Gastroesophageal sphincter (tissue), 4 donors: ENCODE results near the gene FNDC11. TPM values are rescaled to one million over a fixed set of nuclear protein-coding genes. Genes with fewer than 3 reads are reported as not detected.

ENCODE experiments used
- ATAC-seq: fragments of 150-250 bp; one replicate; pipeline ENCODE4 v1.9.1; 2016; ENCODE audit warnings: mild to moderate bottlenecking, moderate library complexity
- H3K27ac ChIP-seq, 4 donors: fragments of 200-600 bp; sonication (generic) in 3 of 4; 1 replicate in 3 of 4; 2 replicates in 1 of 4; pipeline ENCODE4 v1.5.1; 2016 to 2019
- H3K27me3 ChIP-seq: fragments of 200-600 bp; sonication (generic); one replicate; pipeline ENCODE4 v1.5.1; 2019
- H3K36me3 ChIP-seq, 2 donors: fragments of 200-600 bp; sonication (generic); one replicate each; pipeline ENCODE4 v1.5.1; 2019; ENCODE audit warnings: control low read depth in 1 of 2
- H3K4me1 ChIP-seq, 3 donors: fragments of 200-600 bp; sonication (generic); 1 replicate in 2 of 3; 2 replicates in 1 of 3; pipeline ENCODE4 v1.5.1; 2016 to 2019; ENCODE audit warnings: control low read depth in 2 of 3
- H3K4me3 ChIP-seq, 2 donors: fragments of 200-600 bp; sonication (generic); one replicate each; pipeline ENCODE4 v1.5.1; 2019; ENCODE audit warnings: mild to moderate bottlenecking in 1 of 2, moderate library complexity in 1 of 2
- H3K9me3 ChIP-seq, 3 donors: fragments of 200-600 bp; sonication (generic); one replicate each; pipeline ENCODE4 v1.5.1; 2017 to 2019; ENCODE audit warnings: control low read depth in 2 of 3
- CTCF ChIP-seq, 4 experiments: fragments of 200-600 bp in 2 of 4; fragments of 450-650 bp in 2 of 4; sonication (generic) in 1 of 4; IDR thresholded peaks; one replicate each; pipeline ENCODE4 v1.5.1; 2017 to 2019; ENCODE audit warnings: antibody characterized with exemption in 4 of 4, mild to moderate bottlenecking in 2 of 4, moderate library complexity in 2 of 4
- EP300 ChIP-seq: sonication (generic); formaldehyde crosslinking; IDR thresholded peaks from one replicate; pipeline ENCODE4 v1.6.1; 2017; ENCODE audit warnings: antibody characterized with exemption, mild to moderate bottlenecking
- POLR2A ChIP-seq, 2 donors: fragments of 450-650 bp; IDR thresholded peaks; one replicate each; pipeline ENCODE4 v1.6.1; 2017; ENCODE audit warnings: antibody characterized with exemption in 2 of 2, mild to moderate bottlenecking in 2 of 2, moderate library complexity in 1 of 2
- POLR2AphosphoS5 ChIP-seq: sonication (generic); formaldehyde crosslinking; IDR thresholded peaks from one replicate; pipeline ENCODE4 v1.6.1; 2017; ENCODE audit warnings: antibody characterized with exemption
- WGBS, 2 donors: methylation state at CpG; one replicate each; pipeline ENCODE4 v1.1.5; 2018; ENCODE audit warnings: low coverage in 1 of 2; 5-methylcytosine and 5-hydroxymethylcytosine counted together
- total RNA-seq, 4 donors: library from RNA; depleted of rRNA; stranded (reverse); fragments of >200 nt; gene quantifications; one replicate each; pipeline ENCODE4 v1.1.0, GENCODE V29; 2016

FNDC11 gene
- total RNA-seq, 4 donors from 2014 or later = 0.27 TPM; not detected in 3

- 93% methylated on average over 3 of the region's 49 CpGs; no CpG with 5 or more reads in 1 of the 2 donors for WGBS, 2 donors
- ATAC-seq = no peak
Measured at GRCh38 chr20:63540417-63541186, 13.4 kb upstream of the FNDC11 start.

DNA sequence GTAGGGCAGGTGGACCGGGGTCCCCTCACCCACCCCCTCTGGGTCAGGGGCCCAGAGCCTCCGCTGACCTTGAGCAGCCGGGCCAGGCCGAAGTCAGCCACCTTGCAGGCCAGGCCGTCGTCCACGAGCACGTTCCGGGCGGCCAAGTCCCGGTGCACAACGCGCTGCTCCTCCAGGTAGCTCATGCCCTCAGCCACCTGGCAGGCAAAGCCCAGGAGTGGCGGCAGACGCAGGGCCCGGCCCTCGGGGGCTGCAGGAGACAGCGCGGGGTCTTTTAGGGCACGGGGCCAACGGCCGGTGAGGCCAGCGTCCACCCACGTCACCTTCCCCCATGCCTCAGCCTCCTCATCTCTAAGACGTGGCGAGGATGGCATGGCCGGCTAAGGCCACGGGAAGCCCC is 12.6 kb upstream of the FNDC11 start:
- H3K27ac ChIP-seq = no peak overlapping the region
- H3K27me3 ChIP-seq = peaks cover 50% of the 10 kb centered on the region
- ATAC-seq = no peak
- H3K9me3 ChIP-seq = no peaks in the 10 kb centered on the region
- WGBS, 2 donors = 100% methylated on average over 1 of the region's 28 CpGs; no CpG with 5 or more reads in 1 of the 2 donors
- TF ChIP-seq CTCF (IDR thresholded peaks at IDR 0.05) (no peak), POLR2AphosphoS5 (no peak), EP300 (no peak), POLR2A (IDR thresholded peaks at IDR 0.05) (no peak)
- H3K4me3 ChIP-seq = no peak overlapping the region
- no peaks in the 10 kb centered on the region for H3K36me3 ChIP-seq
- peaks cover 0 to 23% (median 8%) of the 10 kb centered on the region in 3 donors for H3K4me1 ChIP-seq

More at GRCh38 chr20:63540417-63541186, 13.4 kb upstream of the FNDC11 start:
- peaks cover 47% of the 10 kb centered on the region for H3K27me3 ChIP-seq
- no peak overlapping the region for H3K27ac ChIP-seq
- H3K36me3 ChIP-seq = no peaks in the 10 kb centered on the region
- H3K4me3 ChIP-seq = no peak overlapping the region
- TF ChIP-seq EP300 = no peak
- no peak for TF ChIP-seq POLR2AphosphoS5
- no peak for TF ChIP-seq CTCF (IDR thresholded peaks at IDR 0.05)
- peaks cover 0 to 25% (median 8%) of the 10 kb centered on the region in 3 donors for H3K4me1 ChIP-seq
- H3K9me3 ChIP-seq = no peaks in the 10 kb centered on the region

DNA sequence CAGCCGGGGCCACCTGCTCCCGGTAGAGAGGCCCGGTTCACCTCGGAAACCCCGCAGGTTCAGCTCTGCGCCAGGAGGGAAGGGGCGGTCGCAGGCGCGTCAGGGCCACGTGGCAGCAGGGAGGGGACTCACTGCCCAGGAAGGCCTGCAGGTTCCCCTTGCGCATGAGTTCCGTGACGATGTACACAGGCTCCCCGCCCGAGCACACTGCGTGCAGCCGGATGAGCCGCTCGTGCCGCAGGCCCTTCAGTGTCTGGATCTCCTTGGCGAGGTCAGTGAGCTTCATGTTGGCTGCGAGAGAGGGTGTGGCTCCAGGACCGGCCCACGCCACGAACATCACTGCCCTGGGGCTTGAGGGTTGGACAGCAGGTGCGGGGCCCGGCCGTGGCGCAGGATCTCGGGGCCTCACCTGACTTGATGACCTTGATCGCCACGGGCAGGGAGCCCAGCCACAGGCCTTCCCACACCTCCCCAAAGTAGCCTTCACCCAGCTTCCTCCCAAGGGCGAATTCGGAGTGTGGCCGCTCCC is 11.9 kb upstream of the FNDC11 start:
- no peak for ATAC-seq
- Histone ChIP-seq H3K27me3 (peaks cover 50% of the 10 kb centered on the region), H3K4me3 (no peak overlapping the region), H3K27ac (no peak overlapping the region), H3K4me1 (peaks cover 0 to 16% (median 8%) of the 10 kb centered on the region in 3 donors), H3K9me3 (no peaks in the 10 kb centered on the region), H3K36me3 (no peaks in the 10 kb centered on the region)
- no peak for TF ChIP-seq EP300
- TF ChIP-seq CTCF (IDR thresholded peaks at IDR 0.05) = no peak
- TF ChIP-seq POLR2AphosphoS5 = no peak
- TF ChIP-seq POLR2A (IDR thresholded peaks at IDR 0.05) = no peak
- no CpG with 5 or more reads among the region's 36 CpGs for WGBS, 2 donors

- H3K4me3 ChIP-seq = no peak overlapping the region
- H3K4me1 ChIP-seq = peaks cover 0 to 10% (median 6%) of the 10 kb centered on the region in 3 donors
- H3K27ac ChIP-seq = no peak overlapping the region
- WGBS, 2 donors = 20% methylated on average over 1 of the region's 10 CpGs; no CpG with 5 or more reads in 1 of the 2 donors
- peaks cover 50% of the 10 kb centered on the region for H3K27me3 ChIP-seq
- H3K9me3 ChIP-seq = no peaks in the 10 kb centered on the region
- TF ChIP-seq POLR2AphosphoS5 = no peak
- ATAC-seq = no peak
- no peaks in the 10 kb centered on the region for H3K36me3 ChIP-seq
Measured at GRCh38 chr20:63542696-63543095, 11.3 kb upstream of the FNDC11 start.

DNA sequence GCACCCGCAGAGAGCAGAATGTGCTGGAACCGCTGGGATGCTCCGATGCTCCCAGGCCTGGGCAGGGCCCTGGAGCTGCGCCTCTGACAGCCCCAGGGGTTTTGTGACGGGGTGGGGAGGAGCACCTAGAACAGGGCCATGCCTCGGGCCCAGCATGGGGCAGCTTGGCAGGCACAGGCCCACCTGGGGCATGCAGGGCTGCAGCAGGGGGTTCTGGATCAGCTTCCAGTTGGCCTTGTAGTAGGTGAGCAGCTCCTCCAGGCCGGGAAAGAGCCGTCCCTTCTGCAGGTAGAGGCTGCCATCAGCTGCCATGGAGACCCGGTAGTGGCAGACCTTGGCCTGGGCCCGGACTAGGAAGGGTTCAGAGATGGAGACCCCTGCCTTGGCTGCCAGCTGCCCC is 10.8 kb upstream of the FNDC11 start:
- Histone ChIP-seq H3K4me1 (peaks cover 0 to 5% (median 4%) of the 10 kb centered on the region in 3 donors), H3K4me3 (no peak overlapping the region), H3K9me3 (no peaks in the 10 kb centered on the region), H3K27ac (no peak overlapping the region), H3K36me3 (no peaks in the 10 kb centered on the region), H3K27me3 (peaks cover 50% of the 10 kb centered on the region)
- no peak for ATAC-seq
- no CpG with 5 or more reads among the region's 10 CpGs for WGBS, 2 donors
- no peak for TF ChIP-seq POLR2A (IDR thresholded peaks at IDR 0.05)
- no peak for TF ChIP-seq EP300
- no peak for TF ChIP-seq POLR2AphosphoS5
- TF ChIP-seq CTCF (IDR thresholded peaks at IDR 0.05) = no peak
